ENCODE data around the gene PPP1R3G.

PPP1R3G gene

DNA sequence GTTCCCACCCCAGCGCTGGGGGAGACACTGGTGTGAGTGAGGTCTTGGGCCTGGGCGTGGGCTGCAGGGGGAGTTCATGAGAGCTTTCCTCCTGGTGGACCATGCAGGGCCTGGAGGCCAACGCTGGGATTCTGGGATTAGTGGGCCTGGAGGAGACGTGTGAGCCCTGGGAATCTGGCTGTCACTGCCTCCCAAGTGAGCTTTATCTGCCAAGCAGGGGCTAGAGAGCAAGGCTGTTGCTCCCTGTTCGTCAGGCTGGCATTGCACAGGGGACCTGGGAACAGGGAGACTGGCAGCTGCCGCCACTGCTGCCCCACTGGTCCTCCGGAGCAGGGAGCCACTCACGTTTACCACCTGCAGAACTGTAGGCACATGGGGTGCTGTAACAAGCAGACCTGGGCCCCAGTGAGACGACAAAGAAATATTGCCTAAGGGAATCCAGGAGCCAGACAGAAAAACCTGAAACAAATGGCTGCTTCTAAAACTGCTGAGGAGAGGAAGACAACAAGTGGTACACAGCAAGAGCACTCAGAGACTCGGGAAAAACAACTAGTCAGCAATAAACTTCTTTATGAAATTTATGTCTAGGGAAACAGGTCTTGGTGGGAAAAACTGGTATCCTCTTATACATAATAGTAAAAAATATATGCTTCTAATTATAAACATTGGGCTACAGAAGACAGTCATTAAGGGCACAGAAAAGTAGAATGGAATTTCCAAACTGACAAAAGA is 45.2 kb downstream of the PPP1R3G start:
- TF ChIP-seq, protein P1, sequence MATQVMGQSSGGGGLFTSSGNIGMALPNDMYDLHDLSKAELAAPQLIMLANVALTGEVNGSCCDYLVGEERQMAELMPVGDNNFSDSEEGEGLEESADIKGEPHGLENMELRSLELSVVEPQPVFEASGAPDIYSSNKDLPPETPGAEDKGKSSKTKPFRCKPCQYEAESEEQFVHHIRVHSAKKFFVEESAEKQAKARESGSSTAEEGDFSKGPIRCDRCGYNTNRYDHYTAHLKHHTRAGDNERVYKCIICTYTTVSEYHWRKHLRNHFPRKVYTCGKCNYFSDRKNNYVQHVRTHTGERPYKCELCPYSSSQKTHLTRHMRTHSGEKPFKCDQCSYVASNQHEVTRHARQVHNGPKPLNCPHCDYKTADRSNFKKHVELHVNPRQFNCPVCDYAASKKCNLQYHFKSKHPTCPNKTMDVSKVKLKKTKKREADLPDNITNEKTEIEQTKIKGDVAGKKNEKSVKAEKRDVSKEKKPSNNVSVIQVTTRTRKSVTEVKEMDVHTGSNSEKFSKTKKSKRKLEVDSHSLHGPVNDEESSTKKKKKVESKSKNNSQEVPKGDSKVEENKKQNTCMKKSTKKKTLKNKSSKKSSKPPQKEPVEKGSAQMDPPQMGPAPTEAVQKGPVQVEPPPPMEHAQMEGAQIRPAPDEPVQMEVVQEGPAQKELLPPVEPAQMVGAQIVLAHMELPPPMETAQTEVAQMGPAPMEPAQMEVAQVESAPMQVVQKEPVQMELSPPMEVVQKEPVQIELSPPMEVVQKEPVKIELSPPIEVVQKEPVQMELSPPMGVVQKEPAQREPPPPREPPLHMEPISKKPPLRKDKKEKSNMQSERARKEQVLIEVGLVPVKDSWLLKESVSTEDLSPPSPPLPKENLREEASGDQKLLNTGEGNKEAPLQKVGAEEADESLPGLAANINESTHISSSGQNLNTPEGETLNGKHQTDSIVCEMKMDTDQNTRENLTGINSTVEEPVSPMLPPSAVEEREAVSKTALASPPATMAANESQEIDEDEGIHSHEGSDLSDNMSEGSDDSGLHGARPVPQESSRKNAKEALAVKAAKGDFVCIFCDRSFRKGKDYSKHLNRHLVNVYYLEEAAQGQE (IDR thresholded peaks at IDR 0.05; ENCODE audit: insufficient replicate concordance, low read depth), result no peak
- DNase-seq (ENCODE audit: low read depth in 1 of 2, low spot score in 1 of 2), result no peak

GRCh38 chr6:5132731-5133130 is 47.6 kb downstream of the PPP1R3G start:
- Histone ChIP-seq H3K4me3 (replicated peaks; ENCODE audit: insufficient read depth, low read length) (no peak overlapping the region), H3K27me3 (ENCODE audit: insufficient read depth, poor library complexity, severe bottlenecking) (no peaks in the 10 kb centered on the region), H3K27ac (replicated peaks) (no peak overlapping the region)
- DNase-seq (ENCODE audit: low read depth in 1 of 2, low spot score in 1 of 2), result peak; percentile 28 to 67
- TF ChIP-seq SPI1 (IDR thresholded peaks at IDR 0.05; ENCODE audit: borderline replicate concordance, low read depth), result peak; percentile 17; the same call in 1 of the 2 replicates
- no peak for TF ChIP-seq GABPA (IDR thresholded peaks at IDR 0.05; ENCODE audit: low read depth)

More for the DNA sequence above, 45.2 kb downstream of the PPP1R3G start:
- Histone ChIP-seq H3K4me3 (replicated peaks; ENCODE audit: insufficient read depth, low read length) (no peak overlapping the region), H3K27me3 (ENCODE audit: insufficient read depth, poor library complexity, severe bottlenecking) (no peaks in the 10 kb centered on the region), H3K27ac (replicated peaks) (no peak overlapping the region)

GRCh38 chr6:5133943-5134342 is 48.8 kb downstream of the PPP1R3G start:
- Histone ChIP-seq H3K27me3 (ENCODE audit: insufficient read depth, poor library complexity, severe bottlenecking) (no peaks in the 10 kb centered on the region), H3K4me3 (replicated peaks; ENCODE audit: insufficient read depth, low read length) (no peak overlapping the region), H3K27ac (replicated peaks) (no peak overlapping the region)
- DNase-seq (ENCODE audit: low read depth in 1 of 2, low spot score in 1 of 2), result no peak
- TF ChIP-seq SPI1 (IDR thresholded peaks at IDR 0.05; ENCODE audit: borderline replicate concordance, low read depth) (no peak), POLR2AphosphoS5 (IDR thresholded peaks at IDR 0.05; ENCODE audit: low read depth) (no peak), CTCF (IDR thresholded peaks at IDR 0.05; ENCODE audit: insufficient read depth, low read length) (no peak), GABPA (IDR thresholded peaks at IDR 0.05; ENCODE audit: low read depth) (no peak)
- TF ChIP-seq, protein P1 (IDR thresholded peaks at IDR 0.05; ENCODE audit: insufficient replicate concordance, low read depth), result no peak

DNA sequence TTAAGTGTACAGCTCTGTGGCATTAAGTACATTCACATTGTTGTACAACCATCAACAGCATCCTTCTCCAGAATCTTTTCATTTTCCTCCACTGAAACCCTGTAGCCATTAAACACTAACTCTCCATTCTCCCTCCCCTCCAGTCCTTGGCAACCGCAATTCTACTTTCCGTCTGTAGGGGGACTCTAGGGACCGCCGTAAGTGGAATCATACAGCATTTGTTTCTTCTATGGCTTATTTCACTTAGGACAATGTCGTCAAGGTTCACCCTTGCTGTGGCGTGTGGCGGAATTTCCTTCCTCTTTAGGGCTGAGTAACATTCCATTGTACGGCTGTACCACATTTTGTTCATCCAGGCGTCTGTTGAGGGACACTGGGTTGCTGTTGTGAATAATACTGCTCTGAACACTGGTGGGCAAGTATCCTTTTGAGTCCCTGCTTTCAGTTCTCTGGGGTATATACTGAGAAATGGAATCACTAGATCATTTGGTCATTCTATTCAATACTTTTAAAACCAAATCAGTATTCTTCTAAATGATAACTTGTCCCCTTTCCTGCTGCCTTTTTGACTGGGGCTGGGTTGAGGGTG is 50.7 kb downstream of the PPP1R3G start:
- TF ChIP-seq POLR2AphosphoS5 (IDR thresholded peaks at IDR 0.05; ENCODE audit: low read depth), result no peak
- no peak for TF ChIP-seq SPI1 (IDR thresholded peaks at IDR 0.05; ENCODE audit: borderline replicate concordance, low read depth)
- TF ChIP-seq CTCF (IDR thresholded peaks at IDR 0.05; ENCODE audit: insufficient read depth, low read length), result peak; percentile 32
- no peak for TF ChIP-seq GABPA (IDR thresholded peaks at IDR 0.05; ENCODE audit: low read depth)
- TF ChIP-seq, protein P1 (IDR thresholded peaks at IDR 0.05; ENCODE audit: insufficient replicate concordance, low read depth), result no peak
- Histone ChIP-seq H3K4me3 (replicated peaks; ENCODE audit: insufficient read depth, low read length) (no peak overlapping the region), H3K27ac (replicated peaks) (no peak overlapping the region), H3K27me3 (ENCODE audit: insufficient read depth, poor library complexity, severe bottlenecking) (no peaks in the 10 kb centered on the region)
- peak; percentile 48 to 54 for DNase-seq (ENCODE audit: low read depth in 1 of 2, low spot score in 1 of 2)

All from HL-60 (cell line).